Measurements from ENCODE around the gene ENSA.

GRCh38 chr1:150661156-150661555, 31.7 kb upstream of the ENSA start:
- TF ChIP-seq CTCF (conservative IDR thresholded peaks at IDR 0.05; ENCODE audit: low read depth, low read length) (no peak), POLR2A (IDR thresholded peaks at IDR 0.05; ENCODE audit: low read depth, low read length) (no peak), SMC3 (IDR thresholded peaks at IDR 0.05; ENCODE audit: low read depth, low read length) (no peak), CEBPB (IDR thresholded peaks at IDR 0.05; ENCODE audit: low read depth, low read length) (no peak), BHLHE40 (IDR thresholded peaks at IDR 0.05; ENCODE audit: low read depth, low read length) (no peak), MAFK (IDR thresholded peaks at IDR 0.05; ENCODE audit: low read depth, low read length) (no peak), RCOR1 (IDR thresholded peaks at IDR 0.05; ENCODE audit: insufficient replicate concordance, low read length) (no peak), ELK1 (IDR thresholded peaks at IDR 0.05; ENCODE audit: borderline replicate concordance, low read depth, low read length) (no peak), RFX5 (IDR thresholded peaks at IDR 0.05; ENCODE audit: low read depth, low read length) (no peak), RAD21 (IDR thresholded peaks at IDR 0.05; ENCODE audit: low read length) (no peak)
